Right lobe of liver (tissue), 4 donors: Measurements from ENCODE around the gene RHCG.

Experiments used
- POLR2A ChIP-seq: fragments of 450-650 bp; IDR thresholded peaks from one replicate; pipeline ENCODE4 v1.6.1; 2017; ENCODE audit warnings: antibody characterized with exemption, mild to moderate bottlenecking
- TF ChIP-seq, protein P1 (sequence below), 4 donors: fragments of 200-600 bp in 3 of 4; fragments of 450-650 bp in 1 of 4; IDR thresholded peaks; one replicate each; pipeline versions ENCODE4 v1.5.1 to v1.8.0; 2016 to 2022; ENCODE audit warnings: antibody characterized with exemption in 4 of 4, mild to moderate bottlenecking in 2 of 4
- donor health status: DM: no; HTN: no; CAD: no.
- donor health status: DM: no; HTN: no; CAD: no.
- donor health status: DM: no; HTN: yes; CAD: no.

DNA sequence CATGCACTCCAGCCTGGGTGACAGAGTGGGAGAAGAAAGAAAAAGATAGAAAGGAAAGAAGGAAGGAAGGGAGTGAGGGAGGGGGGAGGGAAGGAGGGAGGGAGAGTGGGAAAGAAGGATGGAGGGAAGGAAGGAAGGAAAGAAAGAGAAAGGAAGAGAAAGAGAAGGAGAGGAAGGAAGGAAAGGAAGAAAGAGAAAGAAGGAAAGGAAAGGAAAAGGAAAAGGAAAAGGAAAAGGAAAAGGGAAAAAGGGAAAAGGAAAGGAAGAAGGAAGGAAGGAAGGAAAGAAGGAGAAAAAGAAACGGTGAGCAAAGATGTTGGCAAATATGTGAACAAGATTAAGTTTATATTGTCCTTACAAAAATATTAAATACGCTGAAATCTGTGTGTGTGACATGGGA lies 42.6 kb upstream of the RHCG start:
- TF ChIP-seq, protein P1, sequence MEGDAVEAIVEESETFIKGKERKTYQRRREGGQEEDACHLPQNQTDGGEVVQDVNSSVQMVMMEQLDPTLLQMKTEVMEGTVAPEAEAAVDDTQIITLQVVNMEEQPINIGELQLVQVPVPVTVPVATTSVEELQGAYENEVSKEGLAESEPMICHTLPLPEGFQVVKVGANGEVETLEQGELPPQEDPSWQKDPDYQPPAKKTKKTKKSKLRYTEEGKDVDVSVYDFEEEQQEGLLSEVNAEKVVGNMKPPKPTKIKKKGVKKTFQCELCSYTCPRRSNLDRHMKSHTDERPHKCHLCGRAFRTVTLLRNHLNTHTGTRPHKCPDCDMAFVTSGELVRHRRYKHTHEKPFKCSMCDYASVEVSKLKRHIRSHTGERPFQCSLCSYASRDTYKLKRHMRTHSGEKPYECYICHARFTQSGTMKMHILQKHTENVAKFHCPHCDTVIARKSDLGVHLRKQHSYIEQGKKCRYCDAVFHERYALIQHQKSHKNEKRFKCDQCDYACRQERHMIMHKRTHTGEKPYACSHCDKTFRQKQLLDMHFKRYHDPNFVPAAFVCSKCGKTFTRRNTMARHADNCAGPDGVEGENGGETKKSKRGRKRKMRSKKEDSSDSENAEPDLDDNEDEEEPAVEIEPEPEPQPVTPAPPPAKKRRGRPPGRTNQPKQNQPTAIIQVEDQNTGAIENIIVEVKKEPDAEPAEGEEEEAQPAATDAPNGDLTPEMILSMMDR (IDR thresholded peaks at IDR 0.05), result no peak
- no peak for TF ChIP-seq POLR2A
